ENCODE results near the gene GP5.

- TF ChIP-seq CTCF (IDR thresholded peaks at IDR 0.05) (no peak), CHD2 (IDR thresholded peaks at IDR 0.05; ENCODE audit: low read length, partially characterized antibody) (no peak), KDM5A (IDR thresholded peaks at IDR 0.05) (no peak), POLR2A (IDR thresholded peaks at IDR 0.05; ENCODE audit: low read length) (no peak), ESRRA (IDR thresholded peaks at IDR 0.05; ENCODE audit: borderline replicate concordance, low read length) (no peak), HDAC2 (IDR thresholded peaks at IDR 0.05) (no peak), CEBPB (IDR thresholded peaks at IDR 0.05) (no peak), RCOR1 (IDR thresholded peaks at IDR 0.05; ENCODE audit: low read depth, low read length) (no peak)
These were observed at the start of gene GP5 for GRCh38 chr3:194399166-194399565.

Data from A549 (cell line).